Measurements from ENCODE around the gene HMX1. TPM values are rescaled to one million over a fixed set of nuclear protein-coding genes. Genes with fewer than 3 reads are reported as not detected.

HMX1 gene
- polyA plus RNA-seq, 1 of the 3 experiments (the other 2 are of a cell fraction) = 0.20 TPM

- no peak overlapping the region for H3K4me3 ChIP-seq (ENCODE audit: low read depth in 2 of 2, low read length in 1 of 2)
- ChIA-PET POLR2A (no interaction called here), CTCF (interaction anchor here (1.3 kb wide), 1 partner anchor 29 kb away, joined by 6 read pairs; no protein-coding TSS in a partner anchor)
- H3K9ac ChIP-seq = no peak overlapping the region
- DNase-seq = no peak
- H3K9me3 ChIP-seq = no peaks in the 10 kb centered on the region
- peaks cover 0 to 4% of the 10 kb centered on the region in 2 experiments; a peak in 1 of 4 replicates for H3K4me1 ChIP-seq (ENCODE audit: control insufficient read depth in 1 of 2, insufficient read depth in 2 of 2, low read depth in 1 of 2, low read length in 1 of 2)
- no peaks in the 10 kb centered on the region for H3K36me3 ChIP-seq (replicated peaks in 1 of 2; ENCODE audit: control insufficient read depth in 1 of 2, insufficient read depth in 2 of 2, low read length in 1 of 2)
- H3K9me2 ChIP-seq = no peaks in the 10 kb centered on the region
- no peak overlapping the region for H2AFZ ChIP-seq (ENCODE audit: low read depth)
- no peak overlapping the region for H3K27ac ChIP-seq (ENCODE audit: low read depth in 2 of 2, low read length in 1 of 2)
- H3K27me3 ChIP-seq (ENCODE audit: insufficient read depth) = no peaks in the 10 kb centered on the region
- 77% methylated on average over 43 of the region's 51 CpGs for WGBS (ENCODE audit: low lambda C conversion rate)
- no peaks in the 10 kb centered on the region for H4K20me1 ChIP-seq (ENCODE audit: insufficient read depth)
- TF ChIP-seq RFX5 (IDR thresholded peaks at IDR 0.05; ENCODE audit: low read length) (no peak), NFIC (IDR thresholded peaks at IDR 0.05; ENCODE audit: borderline replicate concordance) (no peak), USF1 (IDR thresholded peaks at IDR 0.05; ENCODE audit: borderline replicate concordance, low read depth) (no peak), SMC3 (IDR thresholded peaks at IDR 0.05; ENCODE audit: low read depth, low read length) (no peak), TAF1 (IDR thresholded peaks at IDR 0.05; ENCODE audit: borderline replicate concordance, low read depth, low read length) (no peak), JUND (IDR thresholded peaks at IDR 0.05) (no peak), CHD2 (IDR thresholded peaks at IDR 0.05; ENCODE audit: low read length, partially characterized antibody) (no peak), GATA2 (CRISPR knock-in tag; IDR thresholded peaks at IDR 0.05) (no peak), CTCF (IDR thresholded peaks at IDR 0.05) (no peak), FOSL2 (IDR thresholded peaks at IDR 0.05; ENCODE audit: borderline replicate concordance, low read depth) (no peak), TEAD4 (IDR thresholded peaks at IDR 0.05; ENCODE audit: borderline replicate concordance, insufficient read depth) (no peak), FOXM1 (IDR thresholded peaks at IDR 0.05; ENCODE audit: low read depth) (no peak), REST (IDR thresholded peaks at IDR 0.05; ENCODE audit: low read depth, low read length) (no peak), EZH2phosphoT487 (IDR thresholded peaks at IDR 0.05; ENCODE audit: borderline replicate concordance, low read depth) (no peak), EP300 (IDR thresholded peaks at IDR 0.05; ENCODE audit: borderline replicate concordance in 1 of 2, low read depth in 1 of 2, low read length in 1 of 2) (no peak), GABPA (IDR thresholded peaks at IDR 0.05; ENCODE audit: low read depth) (no peak), PBX3 (IDR thresholded peaks at IDR 0.05) (no peak)
- no peak overlapping the region for H3K4me2 ChIP-seq
- H3F3A ChIP-seq (replicated peaks; ENCODE audit: insufficient read depth) = no peaks in the 10 kb centered on the region
- no peaks in the 10 kb centered on the region for H3K79me2 ChIP-seq (ENCODE audit: insufficient read depth)
These were observed 14.6 kb downstream of the HMX1 start for GRCh38 chr4:8856835-8857621.

Measured in SK-N-SH (cell line).